Renal pelvis (tissue), 4 donors: ENCODE results near the gene CLEC4G. TPM values are rescaled to one million over a fixed set of nuclear protein-coding genes. Genes with fewer than 3 reads are reported as not detected.
"Not testable (repeated sequence)": the region's sequence is repeated elsewhere in the genome, so short reads cannot be mapped to it uniquely, and the experiment has no call there.

Experiments
- DNase-seq: peaks from one replicate; pipeline ENCODE4 v3.0.0-alpha.2; 2013
- polyA plus RNA-seq, 3 donors: library from polyadenylated mRNA; unstranded; fragments of 120-200 nt; gene quantifications; one replicate each; pipeline ENCODE4 v1.2.1, GENCODE V29; 2013; ENCODE audit not compliant: insufficient read length in 3 of 3

CLEC4G gene
- polyA plus RNA-seq, 3 donors, result not detected

DNA sequence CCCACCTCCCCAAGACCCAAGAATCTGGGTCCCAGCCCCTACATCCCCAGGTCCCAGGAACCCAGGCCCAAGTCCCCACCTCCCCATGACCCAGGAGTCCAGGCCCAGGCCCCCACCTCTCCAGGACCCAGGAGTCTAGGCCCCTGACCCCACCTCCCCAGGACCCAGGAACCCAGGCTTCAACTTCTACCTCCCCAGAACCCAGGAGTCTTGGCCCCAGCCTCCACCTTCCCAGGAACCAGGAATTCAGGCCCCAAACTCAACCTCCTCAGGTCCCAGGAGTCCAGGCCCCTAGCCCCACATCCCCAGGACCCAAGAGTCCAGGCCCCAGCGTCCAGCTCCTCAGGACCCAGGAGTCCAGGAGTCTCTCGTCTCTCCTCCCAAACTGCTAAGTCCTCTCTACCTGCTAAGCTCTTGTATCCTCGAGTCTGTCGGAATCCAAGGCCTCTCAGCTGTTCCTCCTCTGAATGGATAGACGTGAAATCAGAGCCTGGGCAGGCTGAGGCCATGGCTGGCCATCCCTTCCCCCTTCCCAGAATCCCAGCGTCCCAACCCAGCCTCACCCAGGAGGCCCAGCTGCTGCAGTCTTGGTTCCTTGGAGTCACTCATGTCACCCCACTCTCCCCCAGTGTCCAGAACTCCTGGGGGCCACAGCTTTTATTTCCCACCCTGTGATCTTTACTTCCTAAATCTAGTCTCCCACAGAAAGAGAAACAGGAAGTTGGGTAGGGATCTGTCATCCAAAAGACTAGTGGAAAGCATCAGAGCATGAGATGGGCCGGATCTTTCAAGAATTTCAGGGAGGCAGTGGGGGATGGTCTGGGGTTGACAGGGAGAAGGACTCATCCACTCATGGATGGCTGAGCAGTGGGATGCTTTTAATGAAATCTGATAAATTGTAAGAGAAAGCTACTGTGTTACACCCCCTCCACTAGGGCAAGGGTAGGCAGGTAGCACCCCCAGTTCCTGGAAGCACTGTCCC, 15.3 kb upstream of the CLEC4G start, which contains the start of gene CD209:
TSS of gene CD209 (minus strand) at position 632 of the 982 bp plus-strand sequence. CDS start at position 609, 23 bp downstream.
- DNase-seq, result peak; percentile 40

DNA sequence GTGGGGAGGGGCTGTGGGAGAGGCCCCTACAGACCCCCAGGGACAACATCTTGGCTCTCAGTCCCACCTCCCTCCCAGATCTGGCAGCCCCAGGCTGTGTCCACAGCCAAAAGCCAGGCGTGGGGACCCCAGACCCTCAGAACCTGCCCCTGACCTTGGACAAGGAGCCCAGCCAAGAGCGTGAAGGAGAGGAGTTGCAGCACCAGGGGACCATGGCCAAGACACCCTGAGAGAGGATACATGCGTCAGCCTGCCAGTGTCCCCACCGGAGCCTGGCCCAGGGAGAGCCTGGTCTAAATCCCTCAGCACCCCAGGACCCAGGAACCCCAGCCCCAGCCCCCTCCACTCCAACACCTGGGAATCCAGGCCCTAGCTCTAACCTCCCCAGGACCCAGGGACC, 14.4 kb upstream of the CLEC4G start:
- DNase-seq, result not testable (repeated sequence)

DNA sequence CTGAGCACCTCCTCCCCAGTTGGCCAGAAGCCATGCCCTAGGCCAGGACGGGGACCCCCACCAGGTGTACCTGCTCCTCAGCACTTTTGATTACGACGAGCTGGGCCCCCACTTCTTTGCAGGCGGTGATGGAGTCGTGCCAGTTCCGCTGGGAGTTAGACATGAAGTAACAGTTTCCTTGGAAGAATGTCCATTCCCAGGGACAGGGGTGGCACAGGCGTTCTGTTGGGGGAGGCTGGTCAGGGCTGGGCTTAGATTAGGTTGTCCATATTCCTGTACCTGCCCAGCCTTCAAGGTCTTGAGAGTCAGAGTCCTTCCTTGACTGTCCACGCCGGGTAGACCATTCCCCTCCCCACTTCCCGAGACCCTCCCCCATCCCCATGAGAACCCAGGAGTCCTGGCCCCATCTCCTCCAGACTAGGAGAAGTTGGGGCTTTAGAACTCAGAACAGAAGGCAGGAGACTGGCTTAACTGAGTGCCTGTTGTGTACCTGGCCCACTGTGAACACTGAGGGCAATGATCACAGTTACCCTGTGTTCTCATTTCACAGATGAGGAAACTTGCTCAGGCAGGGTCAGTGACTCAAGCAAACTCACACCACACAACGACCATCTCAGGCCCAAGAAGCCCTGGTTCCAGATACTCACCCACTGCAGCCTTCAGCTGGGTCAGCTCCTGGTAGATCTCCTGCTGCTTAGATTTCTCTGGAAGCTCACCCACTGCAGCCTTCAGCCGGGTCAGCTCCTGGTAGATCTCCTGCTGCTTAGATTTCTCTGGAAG, 13.2 kb upstream of the CLEC4G start:
- DNase-seq, result no peak

DNA sequence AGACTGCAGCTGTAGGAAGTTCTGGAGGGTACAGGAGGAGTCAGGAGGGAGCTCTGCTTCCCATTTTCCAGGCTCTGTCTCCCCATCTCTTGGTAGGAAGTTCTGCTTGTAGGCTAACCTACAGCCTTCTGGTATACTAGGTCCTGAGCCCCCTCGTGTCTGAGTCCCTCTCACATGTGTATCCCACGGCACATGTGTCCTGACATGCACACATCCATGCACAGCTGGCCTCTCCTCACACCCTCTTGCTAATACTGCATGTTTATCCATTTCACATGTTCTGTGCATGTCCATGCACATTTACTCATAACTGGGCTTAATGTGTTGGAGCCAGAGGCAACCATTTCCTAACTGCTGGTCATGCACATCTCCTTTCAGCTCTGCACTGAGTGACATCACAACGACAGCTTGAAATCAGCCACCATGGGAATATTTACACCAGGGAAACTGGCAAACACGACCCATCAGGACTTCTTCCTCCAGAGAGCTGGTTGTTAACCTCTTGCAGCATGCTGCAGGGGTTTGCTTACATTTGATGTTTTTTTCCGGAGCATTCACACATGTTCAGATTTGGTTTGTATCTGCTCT, 12.4 kb upstream of the CLEC4G start:
- DNase-seq, result no peak

DNA sequence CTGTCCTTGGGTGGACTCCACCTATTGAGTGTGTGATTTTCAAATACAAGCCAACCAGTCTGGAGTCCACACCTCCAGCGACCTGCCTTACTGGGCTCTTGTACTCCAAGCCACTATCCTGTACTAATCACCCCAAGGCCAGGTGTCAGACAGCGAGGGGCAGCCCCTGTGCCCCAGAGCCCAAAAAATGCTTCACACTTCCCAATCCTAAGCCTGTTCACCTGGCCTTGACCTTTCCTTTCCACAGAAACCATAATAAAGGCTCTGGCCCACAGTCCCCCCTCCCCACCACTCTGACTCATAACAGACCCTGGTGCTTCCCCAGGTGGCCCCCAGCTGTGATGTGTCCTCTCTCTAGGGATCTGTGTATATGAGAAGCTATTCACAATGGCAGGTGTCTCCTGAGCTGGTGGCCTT, 11.5 kb upstream of the CLEC4G start:
- DNase-seq, result no peak

DNA sequence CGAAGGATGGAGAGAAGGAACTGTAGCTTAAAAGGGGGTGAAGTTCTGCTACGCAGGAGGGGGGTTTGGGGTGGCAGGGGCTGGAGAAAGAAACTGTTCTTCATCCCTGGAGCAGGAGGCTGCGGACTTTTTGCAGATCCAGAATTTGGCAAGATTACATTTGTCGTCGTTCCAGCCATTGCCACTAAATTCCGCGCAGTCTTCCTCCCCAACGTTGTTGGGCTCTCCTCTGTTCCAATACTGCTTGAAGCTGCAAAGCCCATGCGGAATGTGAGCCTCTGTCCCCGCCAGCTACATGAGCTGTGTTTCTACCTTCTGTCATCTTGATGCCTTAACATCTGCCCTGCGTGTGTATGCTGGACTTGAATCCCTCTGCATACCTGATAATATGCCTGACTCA, 11.1 kb upstream of the CLEC4G start:
- no peak for DNase-seq

DNA sequence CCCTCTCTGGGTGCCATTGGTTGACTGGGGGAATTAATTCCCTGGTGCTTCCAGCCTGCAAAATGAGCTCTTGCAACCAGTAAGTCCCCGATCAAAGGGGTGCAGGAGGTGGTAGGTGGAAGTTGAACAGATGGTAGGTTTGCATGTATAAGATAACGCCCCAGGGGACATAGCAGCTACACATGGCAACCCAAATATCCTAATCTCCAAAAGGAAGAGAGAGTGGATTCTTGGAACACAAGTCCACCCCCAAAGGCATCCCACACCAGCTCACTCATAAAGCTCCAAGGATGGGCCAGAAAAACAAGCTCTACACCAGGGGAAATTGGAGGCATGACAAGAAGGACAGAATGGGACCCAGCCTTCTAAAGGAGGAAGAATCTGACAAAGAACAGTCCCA, 10.7 kb upstream of the CLEC4G start:
- no peak for DNase-seq

DNA sequence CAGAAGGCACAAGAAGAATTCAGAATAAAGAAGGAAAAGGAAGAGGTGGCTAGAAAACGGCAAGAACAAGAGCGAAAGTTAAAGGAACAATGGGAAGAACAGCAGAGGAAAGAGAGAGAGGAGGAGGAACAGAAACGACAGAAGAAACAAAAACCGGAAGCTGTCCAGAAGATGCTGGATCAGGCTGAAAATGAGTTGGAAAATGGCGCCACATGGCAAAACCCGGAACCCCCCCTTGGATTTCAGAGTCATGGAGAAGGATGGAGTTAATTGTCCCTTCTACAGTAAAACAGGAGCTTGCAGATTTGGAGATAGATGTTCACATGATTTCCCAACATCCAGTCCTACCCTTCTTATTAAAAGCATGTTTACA, 8.8 kb upstream of the CLEC4G start:
- DNase-seq, result no peak

DNA sequence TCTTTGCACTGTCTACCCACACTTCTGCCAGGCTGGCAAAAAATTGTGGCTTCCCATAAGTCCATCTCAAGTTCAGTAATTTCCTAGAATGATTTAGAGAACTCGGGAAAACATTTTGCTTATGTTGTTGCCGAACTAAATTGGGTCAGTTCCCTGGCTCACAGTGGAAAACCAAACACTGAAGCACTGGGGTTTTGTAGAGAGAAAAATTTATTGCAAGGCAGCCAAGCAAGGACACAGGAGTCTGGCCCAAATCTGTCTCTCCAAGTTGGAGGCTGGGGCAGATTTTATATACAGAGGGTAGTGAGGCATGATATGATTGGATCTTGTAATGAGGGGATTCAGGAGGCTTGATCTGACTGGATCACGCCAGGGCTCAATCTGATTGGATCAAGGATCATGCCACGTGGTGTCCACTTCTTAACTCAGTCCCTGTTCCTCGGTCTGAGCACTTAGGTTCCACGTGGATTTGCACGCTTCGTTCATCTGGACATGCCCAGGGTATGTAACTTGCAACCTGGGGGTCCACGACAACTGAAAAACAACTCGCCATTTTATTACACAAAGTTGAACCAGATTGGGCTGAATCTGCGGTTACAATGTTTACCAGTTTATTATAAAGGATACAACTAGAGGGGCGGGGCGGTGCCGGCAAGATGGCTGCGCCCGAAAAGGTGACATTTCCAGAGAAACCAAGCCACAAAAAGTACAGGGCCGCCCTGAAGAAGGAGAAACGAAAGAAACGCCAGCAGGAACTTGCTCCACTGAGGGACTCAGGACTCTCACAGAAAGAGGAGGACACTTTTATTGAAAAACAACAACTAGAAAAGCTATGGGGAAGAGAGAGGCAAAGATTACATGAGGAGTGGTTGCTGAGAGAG, 8.1 kb upstream of the CLEC4G start:
- no peak for DNase-seq

DNA sequence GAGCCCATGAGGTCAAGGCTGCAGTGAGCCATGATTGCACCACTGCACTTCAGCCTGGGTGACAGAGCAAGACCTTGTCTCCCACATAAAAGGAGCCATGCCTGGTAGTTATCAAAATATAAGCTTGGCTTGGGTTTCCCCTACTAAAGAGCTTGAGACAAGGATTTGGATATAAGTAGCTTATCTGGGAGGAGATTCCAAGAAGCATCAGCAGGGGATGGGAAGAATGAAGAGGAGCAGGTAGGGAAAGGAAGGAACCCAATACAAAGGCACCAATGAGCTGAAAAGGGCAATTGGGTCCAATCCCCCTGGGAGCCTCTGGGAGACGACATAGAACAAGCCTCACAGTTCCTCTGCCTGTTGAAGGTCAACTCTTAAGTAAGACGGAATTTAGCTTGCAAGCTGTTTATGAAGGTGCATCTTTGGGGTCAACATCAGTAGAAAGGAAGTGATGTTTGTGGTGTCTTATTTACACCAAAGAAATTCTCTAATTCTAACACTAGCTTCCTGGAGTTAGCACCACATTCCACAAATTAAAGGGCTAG, 7.4 kb upstream of the CLEC4G start:
- no peak for DNase-seq

DNA sequence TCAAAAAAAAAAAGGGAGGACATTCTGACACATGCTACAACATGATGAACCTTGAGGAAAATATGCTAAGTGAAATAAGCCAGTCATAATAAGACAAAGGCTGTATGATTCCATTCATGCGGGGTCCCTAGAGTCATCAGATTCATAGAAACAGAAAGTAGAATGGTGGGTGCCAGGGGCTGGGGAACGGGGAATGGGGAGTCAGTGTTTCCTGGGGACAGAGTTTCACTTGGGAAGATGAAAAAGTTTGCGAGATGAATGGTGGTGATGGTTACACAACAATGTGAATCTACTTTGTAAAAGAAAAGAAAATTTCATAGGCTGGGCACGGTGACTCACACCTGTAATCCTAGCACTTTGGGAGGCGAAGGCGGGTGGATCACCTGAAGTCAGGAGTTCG, 6.1 kb upstream of the CLEC4G start:
- DNase-seq, result no peak

DNA sequence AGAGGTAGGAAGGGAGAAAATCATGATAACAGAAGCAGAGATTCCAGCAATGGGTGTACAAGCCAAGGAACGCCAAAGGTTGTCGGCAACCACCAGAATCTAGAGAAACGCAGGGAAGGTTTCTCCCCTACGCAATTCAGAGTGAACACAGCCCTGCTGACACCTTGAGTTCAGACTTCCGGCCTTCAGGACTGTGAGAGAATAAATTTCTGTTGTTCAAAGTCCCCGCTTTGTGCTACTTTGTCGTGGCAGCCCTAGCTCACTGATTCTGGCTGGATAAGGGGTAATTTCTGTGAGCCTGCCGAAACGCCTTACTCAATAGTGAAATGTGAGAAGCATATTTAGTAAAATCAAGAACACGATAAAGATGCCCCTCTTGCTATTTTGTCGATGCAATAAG, 5.3 kb upstream of the CLEC4G start:
- DNase-seq, result no peak

DNA sequence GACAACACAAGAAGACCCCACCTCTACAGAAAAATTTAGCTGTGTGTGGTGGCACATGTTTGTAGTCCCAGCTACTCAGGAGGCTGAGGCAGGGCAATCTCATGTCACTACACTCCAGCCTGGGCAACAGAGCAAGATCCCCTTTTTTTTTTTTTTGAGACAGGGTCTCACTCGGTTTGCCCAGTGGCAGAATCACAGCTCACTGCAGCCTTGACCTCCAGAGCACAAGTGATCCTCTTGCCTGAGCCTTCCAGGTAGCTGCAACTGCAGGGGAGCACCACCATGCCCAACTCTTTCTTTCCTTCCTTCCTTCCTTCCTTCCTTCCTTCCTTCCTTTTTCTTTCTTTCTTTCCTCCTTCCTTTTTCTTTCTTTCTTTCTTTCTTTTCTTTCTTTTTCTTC, 4.2 kb upstream of the CLEC4G start:
- no peak for DNase-seq

DNA sequence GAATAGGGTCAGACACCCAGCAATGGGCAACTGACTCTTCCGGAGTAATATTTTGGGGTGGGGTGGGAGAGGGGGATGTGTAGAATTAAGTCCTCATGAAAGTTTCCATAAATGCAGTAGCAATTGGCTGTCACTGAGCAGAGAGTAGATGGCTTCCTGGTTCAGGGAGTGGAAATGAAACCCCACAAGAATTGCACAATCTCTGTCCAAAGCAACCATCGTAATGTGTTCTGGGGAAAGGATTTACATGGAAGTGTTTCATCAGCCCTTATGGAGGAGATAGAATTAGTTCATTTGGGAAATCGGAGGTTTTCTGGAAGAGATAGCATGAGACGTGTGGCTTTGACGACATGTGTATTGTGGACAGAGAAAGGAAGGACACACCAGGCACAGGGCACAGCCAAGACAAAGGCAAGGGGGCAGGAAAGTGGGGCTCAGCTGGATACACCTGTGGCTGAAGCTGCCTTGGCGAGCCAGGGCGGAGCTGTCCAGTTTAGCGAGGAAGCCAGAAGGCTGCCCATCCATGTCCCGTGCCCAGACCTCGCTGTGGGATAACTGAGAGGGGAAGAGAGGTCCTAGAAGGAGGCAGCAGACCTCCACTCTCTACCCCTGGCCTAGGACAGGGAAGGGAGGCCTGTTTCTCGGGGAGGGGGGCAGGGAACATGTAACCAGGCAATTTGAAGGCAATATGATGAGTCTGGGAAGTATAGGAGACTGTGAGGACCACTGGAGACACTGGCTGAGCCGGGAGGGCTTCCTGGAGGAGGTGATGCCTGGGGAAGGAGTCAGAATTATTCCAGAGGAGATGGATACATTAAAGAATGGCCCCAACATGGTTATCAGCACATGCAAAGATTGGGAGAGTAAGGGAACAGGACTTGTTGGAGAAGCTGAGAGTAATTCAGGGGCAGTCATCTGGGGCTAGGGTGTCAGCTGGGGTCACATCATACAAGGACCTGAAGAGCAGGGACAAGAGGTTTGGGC, 2.6 kb upstream of the CLEC4G start:
- no peak for DNase-seq

DNA sequence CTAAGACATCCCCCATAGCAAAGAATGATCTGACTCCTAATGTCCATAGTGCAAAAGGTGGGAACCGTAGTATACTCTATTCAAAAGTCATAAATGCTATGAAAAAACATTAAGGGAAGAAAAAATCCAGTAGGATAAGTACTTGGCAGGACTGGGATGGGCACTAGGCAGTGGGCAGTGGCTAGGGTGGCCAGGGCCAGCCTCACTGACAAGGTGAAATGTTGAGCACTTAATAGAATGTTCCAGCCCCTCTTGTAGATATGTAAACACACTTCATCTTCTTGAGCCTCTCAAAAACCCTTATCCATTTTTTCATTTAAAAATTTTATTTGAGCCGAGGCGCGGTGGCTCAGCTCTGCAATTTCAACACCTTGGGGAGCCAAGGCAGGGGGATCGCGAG, 1.5 kb upstream of the CLEC4G start:
- no peak for DNase-seq

DNA sequence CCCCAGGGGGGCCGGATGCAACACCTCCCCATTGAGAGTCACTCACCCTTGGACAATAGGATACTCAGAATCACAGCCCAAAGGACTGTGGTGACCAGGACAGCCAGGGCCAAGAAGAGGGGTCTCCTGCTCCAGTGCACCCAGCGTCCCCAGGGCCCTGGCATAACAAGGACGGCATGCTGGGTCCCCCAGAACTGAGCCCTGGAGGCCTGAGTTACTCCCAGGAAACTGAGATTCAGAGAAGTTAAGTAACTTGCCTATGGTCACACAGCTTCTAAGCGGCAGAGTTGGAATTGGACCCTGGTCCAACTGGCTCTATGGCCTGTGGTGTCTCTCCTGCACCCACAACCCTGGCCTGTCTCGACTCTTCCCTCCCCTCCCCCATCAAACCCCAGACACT, 295 bp downstream of the CLEC4G start:
- no peak for DNase-seq

DNA sequence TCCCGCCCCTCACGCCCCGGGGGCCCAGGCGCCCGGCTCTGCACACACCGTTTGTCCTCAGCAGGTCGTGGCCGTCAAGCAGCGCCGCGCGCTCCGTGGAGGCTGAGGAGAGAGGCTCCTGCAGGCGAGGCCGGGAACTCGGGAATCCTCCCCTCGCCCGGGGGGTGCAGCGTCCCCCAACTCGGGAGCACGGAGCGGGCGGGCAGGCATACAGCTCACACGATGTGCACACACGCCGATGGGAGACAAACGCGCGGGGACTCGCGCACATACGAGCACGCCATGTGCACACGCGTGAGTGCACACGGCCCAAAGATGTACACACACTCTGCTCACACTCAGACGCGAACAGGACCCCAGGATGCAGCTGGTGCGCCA, 703 bp downstream of the CLEC4G start:
- no peak for DNase-seq

DNA sequence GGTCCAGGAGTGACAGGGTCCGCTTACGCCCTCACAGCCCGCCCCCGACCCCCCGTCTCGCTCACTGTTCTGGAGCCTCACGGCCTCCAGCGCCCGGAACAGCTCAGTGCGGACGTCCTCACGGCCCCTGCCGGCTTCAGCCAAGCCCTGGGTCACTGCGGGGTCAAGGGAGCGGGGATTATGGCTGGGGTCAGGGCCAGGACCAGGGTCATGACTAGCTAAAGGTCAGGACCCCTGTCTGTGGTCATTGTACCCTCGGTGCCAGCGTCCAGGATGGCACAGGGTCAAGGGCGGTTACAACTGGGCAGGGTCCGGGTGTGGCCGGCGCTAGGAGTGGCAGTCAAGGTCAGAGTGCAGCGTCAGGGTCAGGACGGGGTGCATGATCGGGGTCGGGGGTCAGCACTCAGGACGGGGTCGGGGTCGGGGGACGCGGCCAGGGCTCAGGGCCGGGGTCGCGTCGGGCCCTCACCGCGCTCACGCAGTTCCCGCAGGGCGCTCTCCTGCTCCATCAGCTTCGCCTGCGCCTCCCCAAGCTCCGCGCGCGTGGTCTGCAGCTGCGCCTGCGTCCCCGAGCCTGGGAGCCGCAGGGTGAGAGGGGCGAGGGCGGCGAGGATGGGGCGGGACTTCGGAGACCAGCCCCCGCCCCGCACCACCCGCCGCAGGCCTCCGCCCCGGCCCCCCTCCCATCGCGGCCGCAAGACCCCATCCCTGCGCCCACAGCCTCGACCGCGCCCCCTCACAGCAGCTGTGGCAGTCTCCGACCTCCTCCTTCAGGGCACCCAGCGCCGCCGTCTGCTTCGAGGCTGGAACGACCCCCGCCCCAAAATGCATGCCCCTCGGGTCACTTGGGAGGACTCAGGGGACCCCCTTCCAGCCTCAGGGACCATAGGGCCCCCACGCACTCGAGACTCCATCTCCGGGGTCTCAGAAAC, 1.4 kb downstream of the CLEC4G start:
- no peak for DNase-seq

DNA sequence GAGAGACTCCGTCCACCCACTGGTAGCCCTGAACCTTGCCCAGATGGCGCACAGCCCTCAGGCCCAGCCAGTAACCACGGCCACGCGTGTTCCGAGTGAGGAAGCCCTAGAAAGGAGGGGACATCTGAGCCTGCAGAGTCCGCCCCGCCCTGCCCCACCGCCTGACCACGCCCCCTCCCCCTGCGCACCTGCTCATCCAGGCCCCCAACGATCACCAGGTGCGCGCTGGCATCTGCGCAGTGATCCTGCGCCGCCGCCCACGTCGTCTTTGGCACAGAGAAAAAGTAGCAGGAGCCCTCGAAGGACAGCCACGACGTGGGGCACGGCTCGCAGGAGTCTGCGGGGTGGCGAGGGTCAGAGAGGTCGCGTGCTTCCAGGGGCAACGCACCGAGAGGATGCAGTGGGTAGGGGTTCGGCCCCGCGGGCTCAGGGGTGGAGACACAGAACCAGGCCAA, 2.1 kb downstream of the CLEC4G start:
- DNase-seq, result no peak
